Measurements from ENCODE around the gene LRRC18.

The LRRC18 gene

GRCh38 chr10:48931188-48931587 lies 8.5 kb downstream of the LRRC18 start:
- no peaks in the 10 kb centered on the region for H3K4me1 ChIP-seq (ENCODE audit: low read depth, poor library complexity, severe bottlenecking)
- H3K4me2 ChIP-seq = no peak overlapping the region
- H3K4me3 ChIP-seq (IDR thresholded peaks at IDR 0.05; ENCODE audit: insufficient read depth, low read depth, low read length) = no peak overlapping the region
- H4K20me1 ChIP-seq (ENCODE audit: insufficient read depth) = no peaks in the 10 kb centered on the region
- TF ChIP-seq, protein P1, sequence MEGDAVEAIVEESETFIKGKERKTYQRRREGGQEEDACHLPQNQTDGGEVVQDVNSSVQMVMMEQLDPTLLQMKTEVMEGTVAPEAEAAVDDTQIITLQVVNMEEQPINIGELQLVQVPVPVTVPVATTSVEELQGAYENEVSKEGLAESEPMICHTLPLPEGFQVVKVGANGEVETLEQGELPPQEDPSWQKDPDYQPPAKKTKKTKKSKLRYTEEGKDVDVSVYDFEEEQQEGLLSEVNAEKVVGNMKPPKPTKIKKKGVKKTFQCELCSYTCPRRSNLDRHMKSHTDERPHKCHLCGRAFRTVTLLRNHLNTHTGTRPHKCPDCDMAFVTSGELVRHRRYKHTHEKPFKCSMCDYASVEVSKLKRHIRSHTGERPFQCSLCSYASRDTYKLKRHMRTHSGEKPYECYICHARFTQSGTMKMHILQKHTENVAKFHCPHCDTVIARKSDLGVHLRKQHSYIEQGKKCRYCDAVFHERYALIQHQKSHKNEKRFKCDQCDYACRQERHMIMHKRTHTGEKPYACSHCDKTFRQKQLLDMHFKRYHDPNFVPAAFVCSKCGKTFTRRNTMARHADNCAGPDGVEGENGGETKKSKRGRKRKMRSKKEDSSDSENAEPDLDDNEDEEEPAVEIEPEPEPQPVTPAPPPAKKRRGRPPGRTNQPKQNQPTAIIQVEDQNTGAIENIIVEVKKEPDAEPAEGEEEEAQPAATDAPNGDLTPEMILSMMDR (conservative IDR thresholded peaks at IDR 0.05; ENCODE audit: low read depth, low read length) = no peak
- no peaks in the 10 kb centered on the region for H3K27me3 ChIP-seq (ENCODE audit: insufficient read depth, low read depth)
- H2AFZ ChIP-seq (ENCODE audit: low read depth) = no peak overlapping the region
- H3K9ac ChIP-seq = no peak overlapping the region
- H3K27ac ChIP-seq = no peak overlapping the region
- no peaks in the 10 kb centered on the region for H3K36me3 ChIP-seq (ENCODE audit: insufficient read depth)
- no peaks in the 10 kb centered on the region for H3K79me2 ChIP-seq (ENCODE audit: insufficient read depth, low read depth)

DNA sequence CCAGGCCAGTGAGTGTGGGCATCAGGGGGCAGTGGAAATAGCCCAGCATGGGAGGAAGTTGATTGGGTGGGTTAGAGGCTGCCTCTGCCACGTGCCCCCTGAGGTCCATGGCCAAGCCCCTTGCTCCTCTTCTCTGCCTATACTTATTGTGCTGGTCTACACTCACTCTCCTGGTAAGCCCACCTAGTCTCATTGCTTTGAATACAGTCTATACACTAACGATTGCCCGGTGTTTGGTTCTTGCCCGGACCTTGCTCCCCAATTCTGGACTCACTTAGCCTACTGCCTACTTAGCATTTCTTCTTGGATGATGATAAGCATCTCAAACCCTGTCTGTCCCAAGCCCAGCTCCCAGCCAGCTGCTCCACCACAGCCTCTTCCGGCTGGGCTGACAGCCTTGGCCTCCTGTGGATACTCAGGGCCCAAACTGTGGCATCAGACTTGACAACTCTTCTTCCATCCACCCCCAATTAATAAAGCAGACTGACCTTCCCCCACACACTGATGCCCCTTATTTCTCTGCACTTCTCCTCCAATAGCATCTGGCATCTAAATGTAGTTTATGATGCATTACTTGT lies 10.1 kb downstream of the LRRC18 start:
- Histone ChIP-seq H3K36me3 (ENCODE audit: insufficient read depth) (no peaks in the 10 kb centered on the region), H3K27me3 (ENCODE audit: insufficient read depth, low read depth) (no peaks in the 10 kb centered on the region), H3K9ac (no peak overlapping the region), H3K4me1 (ENCODE audit: low read depth, poor library complexity, severe bottlenecking) (no peaks in the 10 kb centered on the region), H3K4me3 (IDR thresholded peaks at IDR 0.05; ENCODE audit: insufficient read depth, low read depth, low read length) (no peak overlapping the region), H3K4me2 (no peak overlapping the region), H4K20me1 (ENCODE audit: insufficient read depth) (no peaks in the 10 kb centered on the region), H3K79me2 (ENCODE audit: insufficient read depth, low read depth) (no peaks in the 10 kb centered on the region), H2AFZ (ENCODE audit: low read depth) (no peak overlapping the region), H3K27ac (no peak overlapping the region)
- TF ChIP-seq, protein P1 (conservative IDR thresholded peaks at IDR 0.05; ENCODE audit: low read depth, low read length) = no peak

DNA sequence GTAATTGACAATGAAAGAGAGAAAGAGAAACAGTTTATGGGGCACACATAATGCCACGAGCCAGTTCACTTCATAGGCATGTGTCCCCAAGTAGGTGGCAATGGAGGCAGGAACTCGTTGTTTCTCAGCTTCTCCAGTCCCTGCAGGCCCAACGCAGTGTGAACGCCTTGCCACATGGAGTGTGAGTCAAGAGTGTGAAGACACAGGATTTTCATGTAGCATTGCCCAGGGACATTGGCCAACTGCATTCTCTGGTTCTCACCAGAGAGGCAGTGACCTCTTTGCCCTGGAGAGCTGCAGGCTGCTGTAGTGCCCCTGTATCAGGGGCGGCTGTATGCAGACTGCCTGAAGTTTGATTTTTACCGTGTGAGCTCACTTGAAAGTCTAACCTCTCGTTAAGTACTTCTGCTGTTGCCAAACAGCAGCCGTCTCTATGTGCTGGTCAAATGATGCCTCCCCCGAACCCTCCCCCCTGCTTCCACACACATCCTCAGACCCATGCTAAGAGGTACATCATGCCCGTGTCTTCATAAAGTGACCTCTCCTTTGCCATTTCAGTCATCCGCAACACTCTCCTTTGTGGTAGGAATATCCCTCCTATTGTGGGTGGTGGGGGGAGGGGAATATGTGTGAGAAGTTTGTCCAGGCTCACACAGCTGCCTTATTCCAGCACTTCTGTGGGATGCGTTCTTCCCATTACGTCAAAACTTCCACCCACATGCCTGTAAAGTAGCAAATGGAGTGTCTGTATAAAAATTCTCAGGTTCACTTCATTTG lies 12.7 kb downstream of the LRRC18 start:
- Histone ChIP-seq H2AFZ (ENCODE audit: low read depth) (no peak overlapping the region), H3K4me1 (ENCODE audit: low read depth, poor library complexity, severe bottlenecking) (no peaks in the 10 kb centered on the region), H3K4me3 (IDR thresholded peaks at IDR 0.05; ENCODE audit: insufficient read depth, low read depth, low read length) (no peak overlapping the region), H3K9ac (no peak overlapping the region), H3K27me3 (ENCODE audit: insufficient read depth, low read depth) (no peaks in the 10 kb centered on the region), H3K79me2 (ENCODE audit: insufficient read depth, low read depth) (no peaks in the 10 kb centered on the region), H3K27ac (no peak overlapping the region), H4K20me1 (ENCODE audit: insufficient read depth) (no peaks in the 10 kb centered on the region), H3K36me3 (ENCODE audit: insufficient read depth) (no peaks in the 10 kb centered on the region), H3K4me2 (no peak overlapping the region)
- TF ChIP-seq, protein P1 (conservative IDR thresholded peaks at IDR 0.05; ENCODE audit: low read depth, low read length) = no peak

DNA sequence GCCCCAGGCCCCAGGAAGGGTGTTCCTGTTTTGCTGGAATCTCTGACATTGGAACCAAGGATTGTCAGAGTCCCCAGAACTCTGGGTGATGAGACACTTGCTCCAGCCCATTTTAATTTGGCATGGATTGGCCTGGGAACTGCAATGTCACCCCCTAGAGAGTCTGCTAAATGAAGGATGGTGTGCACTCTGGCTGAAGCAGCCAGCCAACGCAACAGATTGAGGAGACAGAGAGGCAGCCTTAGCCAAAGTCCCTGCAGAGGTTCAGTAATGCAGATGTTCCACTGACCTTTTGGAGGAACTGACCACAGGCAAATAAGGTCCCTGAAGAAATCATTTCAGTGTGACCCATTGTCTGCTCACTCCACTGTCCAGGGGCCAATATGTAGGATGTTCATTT lies 13.4 kb downstream of the LRRC18 start:
- H3K4me3 ChIP-seq (IDR thresholded peaks at IDR 0.05; ENCODE audit: insufficient read depth, low read depth, low read length) = no peak overlapping the region
- no peaks in the 10 kb centered on the region for H4K20me1 ChIP-seq (ENCODE audit: insufficient read depth)
- no peaks in the 10 kb centered on the region for H3K27me3 ChIP-seq (ENCODE audit: insufficient read depth, low read depth)
- no peak overlapping the region for H3K27ac ChIP-seq
- H3K4me2 ChIP-seq = no peak overlapping the region
- H3K36me3 ChIP-seq (ENCODE audit: insufficient read depth) = no peaks in the 10 kb centered on the region
- TF ChIP-seq, protein P1 (conservative IDR thresholded peaks at IDR 0.05; ENCODE audit: low read depth, low read length) = no peak
- H3K9ac ChIP-seq = no peak overlapping the region
- H2AFZ ChIP-seq (ENCODE audit: low read depth) = no peak overlapping the region
- no peaks in the 10 kb centered on the region for H3K79me2 ChIP-seq (ENCODE audit: insufficient read depth, low read depth)
- H3K4me1 ChIP-seq (ENCODE audit: low read depth, poor library complexity, severe bottlenecking) = no peaks in the 10 kb centered on the region

All from KMS-11 (cell line).